ENCODE measurements around the gene CACNG3.

GRCh38 chr16:24348545-24349290 lies 92.6 kb downstream of the CACNG3 start:
- no peak for TF ChIP-seq POLR2A (IDR thresholded peaks at IDR 0.05)
- no peak for TF ChIP-seq CTCF (IDR thresholded peaks at IDR 0.05)
- no peak for TF ChIP-seq POLR2AphosphoS5 (IDR thresholded peaks at IDR 0.05)
